NCI-H2171 treated with DMSO at 0.1 percent for 48 hours (cell line): ENCODE results near the gene IRX6.

Source experiments
- DNase-seq: peaks from one replicate; lab custom pipeline; 2025; lab: John Stamatoyannopoulos, UW

IRX6 gene

DNA sequence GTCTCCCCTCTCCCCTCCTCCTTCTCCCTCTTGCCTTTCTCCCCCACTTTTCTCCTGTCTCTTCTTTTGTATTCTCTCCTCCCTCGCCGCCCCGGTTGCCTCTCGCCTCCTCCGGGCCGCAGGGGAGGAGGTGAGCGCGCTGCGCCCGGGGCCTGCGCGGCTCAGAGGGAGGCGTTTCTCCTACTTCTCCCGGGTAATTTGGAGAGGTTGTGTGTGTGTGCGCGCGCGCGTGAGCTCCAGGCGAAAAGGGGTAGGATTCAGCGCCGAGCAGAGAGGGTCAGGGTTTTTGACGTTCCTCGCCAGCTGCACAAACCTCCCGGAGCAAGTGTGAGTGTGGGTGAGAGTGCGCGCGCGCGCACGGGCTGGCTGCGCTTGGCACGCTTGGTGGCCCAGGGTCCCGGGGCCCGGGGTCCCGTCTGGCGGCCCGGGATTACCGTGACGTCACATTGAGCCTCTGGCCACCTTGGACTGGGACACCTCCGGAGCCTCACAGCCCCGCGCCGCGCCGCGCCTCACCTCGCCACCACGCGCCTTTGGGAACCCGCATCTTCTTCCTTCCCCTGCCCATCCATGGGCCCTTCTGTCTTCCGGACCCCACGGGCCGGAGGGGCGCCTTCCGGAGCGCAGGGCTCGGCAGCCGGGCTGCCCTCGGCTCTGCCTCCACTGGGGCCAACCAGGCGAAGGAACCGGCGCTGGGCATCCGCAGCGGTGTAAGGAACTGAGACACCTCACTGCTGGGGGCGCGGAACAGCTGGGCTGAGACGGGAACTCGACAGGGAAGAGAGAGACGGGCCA is 479 bp downstream of the IRX6 start:
- no peak for DNase-seq

DNA sequence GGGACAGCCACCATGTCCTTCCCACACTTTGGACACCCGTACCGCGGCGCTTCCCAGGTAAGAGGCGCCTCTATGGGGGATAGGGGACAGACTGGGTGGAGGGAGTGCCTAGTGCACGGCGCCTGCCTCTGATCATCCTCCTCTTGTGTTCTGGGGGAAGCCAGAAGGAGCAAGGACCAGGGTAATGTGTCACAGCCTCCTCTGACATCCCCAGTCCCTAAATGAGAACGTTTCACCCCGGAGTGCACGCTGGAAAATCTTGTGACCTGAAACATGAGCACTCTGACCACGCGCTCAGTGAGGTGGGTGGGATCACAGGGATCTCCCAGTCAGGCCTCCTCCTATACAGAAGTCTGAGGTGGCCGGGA is 1.1 kb downstream of the IRX6 start:
- no peak for DNase-seq

DNA sequence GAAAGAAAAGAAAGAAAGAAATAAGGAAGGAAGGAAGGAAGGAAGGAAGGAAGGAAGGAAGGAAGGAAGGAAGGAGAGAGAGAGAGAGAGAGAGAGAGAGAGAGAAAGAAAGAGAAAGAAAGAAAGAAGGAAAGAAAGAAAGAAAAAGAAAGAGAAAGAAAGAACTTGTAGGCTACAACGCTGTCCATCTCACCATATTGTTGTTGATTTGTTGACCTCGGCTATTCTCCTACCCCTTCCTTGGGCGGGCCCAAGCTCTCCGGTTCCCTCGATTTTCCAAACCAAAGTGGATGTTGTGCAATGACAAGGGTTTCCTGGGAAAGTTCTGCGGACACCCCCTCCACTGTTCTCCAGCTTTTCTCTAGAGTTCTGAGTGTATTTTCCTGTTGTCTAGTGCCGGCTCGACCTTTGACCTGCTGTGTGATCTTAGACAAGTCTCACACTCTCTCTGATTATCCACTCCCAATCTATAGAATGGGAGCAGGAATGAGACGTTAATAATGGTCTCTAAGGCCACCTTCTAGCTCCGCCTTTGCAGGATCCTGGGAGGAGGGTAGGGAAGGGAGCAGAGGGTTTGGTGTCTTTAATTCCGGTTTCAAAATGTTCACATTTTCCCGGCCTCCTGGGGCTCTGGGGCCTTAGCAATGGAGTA is 1.6 kb downstream of the IRX6 start:
- no peak for DNase-seq

DNA sequence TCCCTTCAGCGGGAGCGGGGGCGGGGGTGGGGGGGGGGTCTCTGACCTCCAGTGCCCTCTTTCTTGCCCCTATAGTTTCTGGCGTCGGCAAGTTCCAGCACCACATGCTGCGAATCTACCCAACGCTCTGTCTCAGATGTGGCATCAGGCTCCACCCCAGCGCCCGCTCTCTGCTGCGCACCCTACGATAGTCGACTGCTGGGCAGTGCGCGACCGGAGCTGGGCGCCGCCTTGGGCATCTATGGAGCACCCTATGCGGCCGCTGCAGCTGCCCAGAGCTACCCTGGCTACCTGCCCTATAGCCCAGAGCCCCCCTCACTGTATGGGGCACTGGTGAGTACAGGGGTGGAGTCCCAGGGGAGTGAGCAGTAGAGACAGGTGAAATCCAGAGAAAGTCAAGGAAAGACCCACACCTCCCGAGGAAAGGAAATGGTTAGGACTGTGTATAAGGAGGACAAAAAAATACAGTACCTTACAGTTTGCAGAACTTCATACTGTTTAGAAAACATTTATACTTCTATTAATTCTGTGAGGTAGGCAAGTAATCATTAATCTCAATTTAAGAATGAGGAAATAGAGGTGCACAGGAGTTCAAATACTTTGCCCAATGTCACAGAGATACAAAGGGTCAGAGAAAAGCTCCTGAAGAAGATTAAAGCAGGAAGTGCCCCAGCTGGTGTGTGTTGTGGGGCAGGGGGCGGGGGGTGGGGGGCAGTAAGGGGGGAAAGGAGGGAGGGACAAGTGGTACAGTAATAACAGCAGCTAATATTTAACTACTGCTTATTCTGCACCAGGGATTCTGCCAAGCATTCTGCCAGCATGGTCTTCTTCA is 2.5 kb downstream of the IRX6 start:
- DNase-seq = no peak

DNA sequence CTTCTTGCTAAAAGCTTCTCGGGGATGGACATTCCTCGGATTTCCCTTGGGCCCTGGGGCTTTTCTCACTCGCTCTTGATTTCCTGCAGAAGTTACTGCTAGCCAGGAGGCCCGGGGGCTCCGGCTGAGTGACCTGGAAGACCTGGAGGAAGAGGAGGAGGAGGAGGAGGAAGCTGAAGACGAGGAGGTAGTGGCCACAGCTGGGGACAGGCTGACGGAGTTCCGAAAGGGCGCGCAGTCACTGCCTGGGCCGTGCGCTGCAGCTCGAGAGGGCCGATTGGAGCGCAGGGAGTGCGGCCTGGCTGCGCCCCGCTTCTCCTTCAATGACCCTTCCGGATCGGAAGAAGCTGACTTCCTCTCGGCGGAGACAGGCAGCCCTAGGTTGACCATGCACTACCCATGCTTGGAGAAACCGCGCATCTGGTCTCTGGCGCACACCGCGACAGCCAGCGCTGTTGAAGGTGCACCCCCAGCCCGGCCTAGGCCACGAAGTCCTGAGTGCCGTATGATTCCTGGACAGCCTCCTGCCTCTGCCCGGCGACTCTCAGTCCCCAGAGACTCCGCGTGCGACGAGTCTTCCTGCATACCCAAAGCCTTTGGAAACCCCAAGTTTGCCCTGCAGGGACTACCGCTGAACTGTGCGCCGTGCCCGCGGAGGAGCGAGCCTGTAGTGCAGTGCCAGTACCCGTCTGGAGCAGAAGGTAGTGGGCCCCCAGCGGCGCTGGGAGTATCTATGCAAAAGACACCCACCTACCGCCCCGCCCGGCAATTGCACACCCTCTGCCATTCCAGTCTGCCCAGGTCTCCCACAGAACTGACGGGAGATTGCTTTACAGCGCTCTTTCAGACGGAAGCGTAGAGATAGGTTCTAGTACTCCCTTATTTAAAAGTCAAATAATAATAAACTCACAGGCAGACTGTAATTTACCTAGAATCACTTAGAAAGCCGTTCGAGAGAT is 4.9 kb downstream of the IRX6 start:
- no peak for DNase-seq

DNA sequence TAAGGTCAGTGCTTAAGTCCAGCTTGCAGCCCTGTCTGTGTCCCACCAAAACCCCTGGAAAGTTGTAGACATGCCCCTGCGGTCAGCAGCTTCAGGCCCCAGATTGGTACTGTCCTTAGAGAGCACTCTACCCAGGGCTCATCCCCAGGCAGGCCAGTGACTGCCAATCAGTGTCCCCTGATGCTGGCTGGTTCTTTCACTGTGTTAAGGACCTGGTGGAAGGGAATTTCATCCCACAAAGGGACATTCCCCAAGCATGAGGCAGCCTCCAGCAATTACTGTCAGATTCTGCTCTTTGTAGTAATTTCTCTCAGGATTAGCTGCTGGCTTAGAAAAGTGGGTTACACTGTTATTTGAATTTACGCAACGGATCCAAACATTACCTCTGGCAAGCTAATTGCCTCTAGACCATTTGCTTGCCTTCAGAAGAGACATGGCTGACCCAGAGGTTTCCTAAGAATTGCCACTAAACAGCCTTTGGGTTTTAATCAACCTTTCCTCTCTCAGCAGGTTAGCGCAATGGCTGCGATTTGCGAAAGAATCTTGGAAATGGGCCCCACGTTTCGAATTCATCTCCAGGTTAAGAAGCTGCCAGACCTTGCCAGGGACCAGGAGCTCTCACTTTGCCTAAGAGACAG is 5.9 kb downstream of the IRX6 start:
- no peak for DNase-seq

DNA sequence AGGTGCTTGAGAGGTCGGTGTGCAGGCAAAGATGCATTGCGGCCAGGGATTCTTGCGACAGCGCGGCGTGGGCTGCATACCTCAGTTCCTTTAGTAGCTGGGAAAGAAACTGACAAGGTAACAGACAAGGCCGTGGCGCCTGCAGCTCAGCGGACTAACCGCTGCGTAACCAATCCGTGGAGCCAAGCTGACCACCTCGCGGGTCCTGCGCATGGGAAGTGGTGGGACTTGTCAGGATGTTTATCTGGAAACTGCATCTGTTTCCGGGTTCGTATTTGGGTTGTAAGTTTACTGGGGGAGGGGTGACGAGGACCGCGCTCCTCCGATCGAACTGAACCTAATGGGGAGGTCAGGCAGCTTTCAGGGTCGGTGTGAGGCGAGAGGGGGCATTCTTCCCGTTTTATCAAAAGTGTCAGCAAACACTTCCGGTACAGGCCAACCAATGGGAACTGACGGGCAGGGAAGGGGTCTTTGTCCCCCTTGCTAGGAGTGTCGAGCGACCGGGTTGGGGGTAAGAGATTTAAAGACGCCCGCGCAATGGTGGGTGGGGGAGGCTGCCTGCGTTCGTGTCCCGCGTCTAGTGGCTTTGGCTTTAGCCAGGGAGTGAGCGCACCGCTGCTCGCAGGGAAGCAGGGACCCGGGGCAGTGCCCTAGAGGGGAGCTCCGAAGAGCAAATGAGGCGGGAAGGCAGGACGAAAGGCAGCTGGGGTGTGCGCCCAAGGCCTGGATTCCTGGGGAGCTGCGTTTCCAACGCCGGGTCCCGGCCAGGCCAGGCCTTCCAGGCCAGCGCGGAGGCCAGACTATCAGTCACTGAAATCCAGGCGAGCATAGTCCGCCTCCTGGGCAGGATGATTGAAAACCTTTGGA is 7.0 kb downstream of the IRX6 start:
- DNase-seq = no peak

DNA sequence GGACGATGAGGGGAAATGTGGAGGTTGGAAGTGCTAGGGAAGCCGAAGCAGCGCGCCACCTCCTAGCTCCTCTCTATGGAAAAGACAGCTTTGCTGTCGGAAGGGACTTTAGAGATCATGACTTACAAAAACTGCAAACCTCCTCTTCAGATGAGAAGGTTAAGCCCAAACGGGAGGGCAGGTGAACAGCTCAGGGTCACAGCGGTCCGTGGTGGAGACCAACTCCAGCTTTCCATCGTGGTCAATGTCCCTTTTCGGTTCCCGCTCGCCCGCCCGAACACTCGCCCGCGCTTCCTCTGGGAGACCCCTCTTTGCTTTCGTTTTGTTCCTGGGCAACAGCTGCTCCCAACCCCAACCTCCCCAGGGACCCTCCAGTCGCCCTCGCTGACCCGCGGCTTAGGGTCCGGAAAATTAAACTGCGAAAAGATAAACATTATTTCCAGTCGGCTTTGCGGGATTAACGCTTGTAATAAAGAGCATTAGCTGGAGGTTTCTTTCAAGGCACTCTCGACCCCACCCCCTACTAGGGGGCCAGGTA is 7.7 kb downstream of the IRX6 start:
- no peak for DNase-seq

DNA sequence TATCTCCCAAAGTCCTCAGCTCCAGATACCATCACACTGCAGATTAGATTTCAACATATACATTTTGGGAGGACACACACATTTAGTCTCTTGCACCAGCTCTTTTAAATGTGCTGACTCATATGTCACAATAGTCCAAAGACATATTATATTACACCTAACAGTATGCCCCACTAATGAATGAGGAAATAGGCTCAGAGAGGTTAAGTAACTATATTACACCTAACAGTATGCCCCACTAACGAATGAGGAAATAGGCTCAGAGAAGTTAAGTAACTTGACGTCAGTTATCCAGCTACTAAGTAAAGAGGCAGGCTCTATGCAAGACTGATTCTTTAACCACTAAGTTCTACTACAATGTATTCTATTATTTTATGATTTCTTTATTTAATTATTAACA is 9.7 kb downstream of the IRX6 start:
- DNase-seq = no peak

DNA sequence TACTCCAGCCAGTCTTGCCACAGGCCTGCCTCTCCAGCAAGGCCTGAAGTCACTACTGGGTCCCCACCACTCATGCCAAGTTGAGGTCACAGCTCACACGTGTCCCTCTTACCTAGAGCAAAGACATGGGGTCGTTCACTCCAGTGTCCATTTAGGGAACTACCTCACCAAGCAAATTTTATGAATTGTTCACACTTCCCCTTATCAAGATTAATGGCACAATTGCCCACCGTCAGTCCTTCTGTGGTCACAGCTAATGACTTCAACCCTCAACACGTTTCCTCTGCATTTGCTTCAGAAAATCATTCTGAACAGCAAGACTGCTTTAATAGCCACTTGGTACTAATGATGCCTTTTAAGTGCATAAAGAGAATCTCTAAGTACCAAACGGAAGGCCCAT is 14.6 kb downstream of the IRX6 start:
- DNase-seq = no peak

DNA sequence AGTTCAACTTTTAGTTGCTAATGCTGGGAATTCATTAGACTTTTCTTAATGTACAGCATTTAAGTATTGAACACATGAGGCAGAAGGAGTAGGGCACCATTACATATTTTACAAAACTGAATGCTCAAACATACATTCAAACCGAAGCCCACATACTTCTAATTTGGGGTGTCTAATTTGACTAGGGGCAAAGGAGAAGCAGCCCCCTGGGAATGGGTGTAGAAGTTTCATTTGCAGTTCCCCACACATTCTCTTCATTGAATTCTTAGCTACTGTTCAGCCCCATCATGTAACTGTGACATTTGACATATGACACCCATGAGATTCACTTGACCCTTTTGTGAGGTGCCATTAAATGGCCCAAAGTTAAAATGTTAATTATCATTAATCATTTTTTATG is 16.4 kb downstream of the IRX6 start:
- no peak for DNase-seq

DNA sequence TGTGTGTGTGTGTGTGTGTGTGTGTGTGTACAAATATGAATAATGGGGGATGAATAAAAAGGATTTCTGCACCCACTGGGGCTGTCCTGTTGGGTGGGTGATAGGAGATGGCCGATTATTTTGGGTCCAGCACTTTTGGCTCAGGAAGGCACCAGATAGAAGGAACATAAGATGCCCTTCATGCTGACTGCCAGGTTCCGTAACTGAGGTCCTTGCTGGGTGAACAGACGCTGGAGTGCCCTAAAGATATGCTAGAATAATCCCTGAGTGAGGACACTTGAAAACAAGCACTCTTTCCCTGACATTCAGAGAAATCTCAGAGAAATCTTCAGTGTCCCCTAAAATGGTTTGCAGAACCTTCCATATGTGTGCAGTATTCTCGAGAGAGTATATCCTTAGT is 17.7 kb downstream of the IRX6 start:
- DNase-seq = no peak

DNA sequence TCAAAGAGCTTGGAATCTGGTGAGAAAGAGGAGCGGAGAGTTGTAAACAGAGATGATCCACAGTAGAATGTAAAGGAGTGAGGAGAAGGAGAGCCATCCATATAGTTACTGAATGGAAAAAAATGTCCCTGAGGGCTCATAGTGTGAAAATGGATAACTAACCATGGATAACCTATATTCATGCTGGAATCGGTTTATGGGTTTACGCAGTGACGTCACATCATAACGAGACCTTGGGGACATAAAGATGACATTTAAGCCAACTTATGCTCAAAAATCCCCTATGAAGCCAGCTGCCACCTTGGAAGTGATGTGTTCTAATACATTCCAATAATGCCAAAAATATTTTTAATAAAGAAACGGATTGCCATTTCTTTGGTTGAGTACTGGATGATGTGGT is 22.5 kb downstream of the IRX6 start:
- no peak for DNase-seq

DNA sequence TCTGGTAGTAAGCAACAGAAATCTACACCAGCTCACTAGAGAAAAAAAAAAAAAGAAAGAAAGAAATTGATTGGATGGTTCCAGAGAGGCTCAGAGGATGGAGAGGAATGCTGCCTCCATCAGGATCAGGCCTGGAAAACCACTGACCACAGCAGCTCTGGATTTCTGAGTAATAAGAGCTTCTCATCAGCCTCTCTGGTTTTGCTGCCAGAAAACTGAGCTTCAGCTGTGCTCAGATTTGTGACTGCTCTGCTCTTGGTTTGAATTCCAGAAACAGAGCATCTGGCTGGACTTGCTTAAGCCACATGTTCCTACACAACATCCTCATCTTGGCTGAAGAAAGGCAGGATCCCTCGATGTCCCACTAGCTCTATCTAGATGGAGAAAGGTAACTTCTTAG is 25.9 kb downstream of the IRX6 start:
- DNase-seq = no peak

DNA sequence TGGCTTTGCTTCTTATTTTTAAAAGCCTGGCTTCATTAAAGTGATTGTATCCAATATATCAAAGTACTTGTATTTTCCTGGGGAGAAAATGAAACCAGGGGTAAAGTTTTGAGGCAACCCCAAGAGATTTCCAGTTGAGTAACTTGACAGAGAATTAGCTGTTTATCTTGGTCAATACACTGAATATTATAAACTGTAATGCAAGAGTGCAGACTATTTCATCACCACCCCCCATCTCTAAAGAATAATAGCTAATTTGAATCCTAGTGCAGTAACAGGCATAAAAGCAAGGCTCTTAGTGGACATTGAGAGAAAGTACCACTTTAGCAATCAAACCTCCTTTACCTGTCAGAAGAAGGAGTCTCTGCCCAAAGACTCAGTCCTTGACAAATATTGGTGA is 27.0 kb downstream of the IRX6 start:
- DNase-seq = no peak

DNA sequence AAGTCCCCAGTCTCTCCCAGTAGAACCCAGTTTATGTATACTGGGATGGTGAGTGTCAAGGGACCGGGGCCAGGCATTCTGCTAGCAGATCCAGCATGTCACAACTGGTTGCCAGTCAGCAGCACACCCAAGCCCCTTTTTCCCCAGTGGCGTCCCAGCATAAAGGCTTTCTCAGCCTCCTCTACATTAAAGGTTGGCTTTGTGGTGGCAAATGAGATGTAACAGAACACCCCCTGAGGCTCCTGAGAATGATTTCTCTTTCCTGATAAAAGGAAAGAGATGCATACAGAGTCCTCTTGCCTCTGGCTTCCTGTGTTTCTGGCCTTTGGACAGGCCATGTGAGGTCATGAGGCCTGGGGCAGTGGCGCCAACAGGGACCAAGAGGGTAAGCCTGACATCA is 27.9 kb downstream of the IRX6 start:
- DNase-seq = no peak

DNA sequence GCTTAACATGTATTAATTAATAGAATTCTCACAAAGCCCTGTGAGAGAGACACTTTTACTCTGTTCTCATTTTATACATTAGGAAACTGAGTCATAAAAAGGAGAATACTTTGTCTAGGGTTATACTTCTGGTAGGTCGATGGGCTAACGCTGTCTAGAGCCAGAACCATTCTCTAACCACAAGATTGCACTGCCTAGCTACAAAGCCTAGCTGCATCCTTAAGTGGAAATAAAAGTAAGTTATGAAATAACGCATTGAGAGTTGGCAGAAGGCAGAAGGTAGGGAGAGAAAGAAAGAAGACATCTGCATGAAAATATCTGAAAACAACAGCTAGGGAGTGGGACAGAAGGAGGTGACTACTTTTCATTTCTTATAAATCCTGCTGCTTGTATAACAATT is 33.2 kb downstream of the IRX6 start:
- DNase-seq = no peak

DNA sequence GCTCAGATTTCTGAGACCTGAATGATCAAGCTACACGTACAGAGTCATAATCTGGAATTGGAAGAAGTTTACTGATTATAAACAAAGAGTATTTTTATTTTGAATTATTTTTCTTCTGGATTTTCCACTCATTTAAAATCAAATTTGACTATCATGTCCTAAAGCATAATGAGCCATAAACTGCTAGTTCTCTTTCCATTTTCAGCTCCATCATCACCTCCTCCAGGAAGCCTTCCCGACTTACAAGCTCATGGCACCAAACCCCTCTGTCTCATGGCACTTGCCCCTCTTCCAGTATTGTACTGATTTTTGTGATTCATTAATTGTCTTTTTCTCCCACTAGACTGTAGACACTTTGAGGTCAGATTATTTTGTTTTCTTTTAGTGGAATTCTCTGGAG is 35.9 kb downstream of the IRX6 start:
- DNase-seq = no peak

DNA sequence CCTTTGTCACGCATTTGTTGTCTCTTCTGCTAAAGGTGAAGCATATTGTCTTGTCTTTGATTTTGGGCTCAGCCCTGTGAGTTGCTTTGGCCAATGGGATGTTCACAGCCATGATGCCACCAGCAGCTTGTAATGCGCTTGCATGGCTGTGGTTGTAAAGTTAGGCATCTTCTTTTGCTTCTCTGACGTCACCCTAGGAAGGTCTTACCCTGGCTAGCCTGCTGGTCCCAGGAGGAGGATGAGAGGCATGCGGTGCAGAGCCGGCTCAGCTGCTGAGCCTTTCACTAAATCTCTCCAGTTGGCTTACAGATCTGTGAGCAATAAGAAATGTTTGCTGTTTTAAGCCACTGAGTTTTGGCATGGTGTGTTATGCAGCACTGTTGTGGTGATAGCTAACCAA is 40.8 kb downstream of the IRX6 start:
- no peak for DNase-seq

DNA sequence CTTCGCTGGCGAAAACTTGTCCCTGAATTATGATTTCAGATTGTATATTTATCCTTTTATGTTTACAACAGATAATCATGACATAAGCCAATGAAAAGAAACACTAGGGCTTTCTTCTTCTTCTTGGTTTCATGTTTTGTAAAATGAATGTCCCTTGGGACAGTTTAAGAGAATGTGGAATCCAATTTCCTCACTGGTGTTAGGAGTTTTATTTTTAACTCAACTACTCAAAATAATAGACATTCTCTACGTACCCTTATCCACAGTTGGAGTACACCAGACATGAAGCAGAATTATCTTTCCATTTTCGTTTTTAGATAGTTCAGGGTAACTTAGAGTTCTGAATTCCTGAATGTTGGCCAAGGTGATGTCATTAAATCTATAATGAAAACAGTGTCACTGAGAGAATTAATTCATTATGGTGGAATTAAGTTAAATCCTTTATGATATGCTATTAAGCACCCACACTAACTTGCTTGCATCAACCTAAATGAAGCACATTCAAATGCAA is 43.4 kb downstream of the IRX6 start:
- no peak for DNase-seq
